ENCODE data around the gene KLK10. TPM values are rescaled to one million over a fixed set of nuclear protein-coding genes. Genes with fewer than 3 reads are reported as not detected.

The KLK10 gene
- polyA plus RNA-seq, 1 of the 3 experiments (the other 2 are of a cell fraction): not detected

DNA sequence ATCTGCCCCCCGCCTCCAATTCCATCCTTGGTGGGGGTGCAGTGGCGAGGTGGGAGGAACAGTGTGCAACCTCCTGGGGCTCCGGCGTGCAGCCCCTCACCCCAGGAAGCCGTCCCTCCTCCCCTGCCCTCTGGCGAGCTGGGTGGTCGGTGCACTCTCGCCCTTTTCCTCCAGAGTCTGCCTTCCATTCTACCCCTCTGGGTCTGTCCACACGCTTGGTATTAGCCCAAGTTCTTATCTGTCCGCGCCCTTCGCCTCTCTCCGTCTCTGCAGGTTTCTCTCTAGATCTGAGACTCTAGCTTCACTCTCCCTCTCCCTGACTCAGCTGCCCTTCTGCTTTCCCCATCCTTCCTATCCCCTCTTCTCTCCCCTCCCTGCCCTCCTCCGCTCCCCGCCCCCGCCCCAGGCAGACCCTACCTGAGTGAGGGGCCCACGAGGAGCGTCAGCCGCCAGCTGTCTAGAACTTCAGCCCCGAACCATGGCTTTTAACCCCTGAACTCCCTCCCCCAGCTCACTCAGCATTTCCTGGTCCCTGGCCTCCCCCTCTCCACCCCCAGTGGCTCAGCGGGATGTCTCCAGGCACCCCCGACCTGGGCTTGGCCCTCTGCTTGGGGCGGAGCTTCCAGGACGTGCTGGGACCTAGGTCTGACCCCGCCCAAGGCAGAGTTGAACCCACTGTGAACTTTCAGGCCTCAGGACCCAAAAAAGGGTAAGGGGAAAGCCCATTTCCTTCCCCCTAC, 45.9 kb upstream of the KLK10 start:
- H3K4me2 ChIP-seq: no peak overlapping the region
- H4K20me1 ChIP-seq (ENCODE audit: insufficient read depth): no peaks in the 10 kb centered on the region
- TF ChIP-seq CHD2 (IDR thresholded peaks at IDR 0.05; ENCODE audit: low read length, partially characterized antibody) (no peak), POLR2AphosphoS5 (IDR thresholded peaks at IDR 0.05; ENCODE audit: low read depth, low read length) (no peak), EP300 (IDR thresholded peaks at IDR 0.05; ENCODE audit: borderline replicate concordance in 1 of 2, low read depth in 1 of 2, low read length in 1 of 2) (no peak), RCOR1 (IDR thresholded peaks at IDR 0.05; ENCODE audit: low read length) (no peak)
- TF ChIP-seq, protein P1, sequence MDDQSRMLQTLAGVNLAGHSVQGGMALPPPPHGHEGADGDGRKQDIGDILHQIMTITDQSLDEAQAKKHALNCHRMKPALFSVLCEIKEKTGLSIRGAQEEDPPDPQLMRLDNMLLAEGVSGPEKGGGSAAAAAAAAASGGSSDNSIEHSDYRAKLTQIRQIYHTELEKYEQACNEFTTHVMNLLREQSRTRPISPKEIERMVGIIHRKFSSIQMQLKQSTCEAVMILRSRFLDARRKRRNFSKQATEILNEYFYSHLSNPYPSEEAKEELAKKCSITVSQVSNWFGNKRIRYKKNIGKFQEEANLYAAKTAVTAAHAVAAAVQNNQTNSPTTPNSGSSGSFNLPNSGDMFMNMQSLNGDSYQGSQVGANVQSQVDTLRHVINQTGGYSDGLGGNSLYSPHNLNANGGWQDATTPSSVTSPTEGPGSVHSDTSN (IDR thresholded peaks at IDR 0.05): no peak
- peaks cover 65% of the 10 kb centered on the region; the same call in 1 of the 2 replicates for H3K27me3 ChIP-seq (ENCODE audit: insufficient read depth)
- H3K4me3 ChIP-seq (ENCODE audit: low read depth in 2 of 2, low read length in 1 of 2): no peak overlapping the region
- no peaks in the 10 kb centered on the region for H3F3A ChIP-seq (replicated peaks; ENCODE audit: insufficient read depth)
- no peaks in the 10 kb centered on the region for H3K36me3 ChIP-seq (replicated peaks in 1 of 2; ENCODE audit: control insufficient read depth in 1 of 2, insufficient read depth in 2 of 2, low read length in 1 of 2)
- H3K9ac ChIP-seq: no peak overlapping the region
- H3K9me3 ChIP-seq: no peaks in the 10 kb centered on the region
- no peaks in the 10 kb centered on the region for H3K4me1 ChIP-seq (ENCODE audit: control insufficient read depth in 1 of 2, insufficient read depth in 2 of 2, low read depth in 1 of 2, low read length in 1 of 2)
- 17% methylated on average over 19 of the region's 25 CpGs for WGBS (ENCODE audit: low lambda C conversion rate)
- no peak overlapping the region for H2AFZ ChIP-seq (ENCODE audit: low read depth)
- no peaks in the 10 kb centered on the region for H3K79me2 ChIP-seq (ENCODE audit: insufficient read depth)
- CTCF ChIA-PET: interaction anchor here (1.0 kb wide), 1 partner anchor 11 kb away, joined by 4 read pairs; no protein-coding TSS in a partner anchor
- no peaks in the 10 kb centered on the region for H3K9me2 ChIP-seq
- no peak for DNase-seq
- no peak overlapping the region for H3K27ac ChIP-seq (ENCODE audit: low read depth in 2 of 2, low read length in 1 of 2)
- POLR2A ChIA-PET: no interaction called here

DNA sequence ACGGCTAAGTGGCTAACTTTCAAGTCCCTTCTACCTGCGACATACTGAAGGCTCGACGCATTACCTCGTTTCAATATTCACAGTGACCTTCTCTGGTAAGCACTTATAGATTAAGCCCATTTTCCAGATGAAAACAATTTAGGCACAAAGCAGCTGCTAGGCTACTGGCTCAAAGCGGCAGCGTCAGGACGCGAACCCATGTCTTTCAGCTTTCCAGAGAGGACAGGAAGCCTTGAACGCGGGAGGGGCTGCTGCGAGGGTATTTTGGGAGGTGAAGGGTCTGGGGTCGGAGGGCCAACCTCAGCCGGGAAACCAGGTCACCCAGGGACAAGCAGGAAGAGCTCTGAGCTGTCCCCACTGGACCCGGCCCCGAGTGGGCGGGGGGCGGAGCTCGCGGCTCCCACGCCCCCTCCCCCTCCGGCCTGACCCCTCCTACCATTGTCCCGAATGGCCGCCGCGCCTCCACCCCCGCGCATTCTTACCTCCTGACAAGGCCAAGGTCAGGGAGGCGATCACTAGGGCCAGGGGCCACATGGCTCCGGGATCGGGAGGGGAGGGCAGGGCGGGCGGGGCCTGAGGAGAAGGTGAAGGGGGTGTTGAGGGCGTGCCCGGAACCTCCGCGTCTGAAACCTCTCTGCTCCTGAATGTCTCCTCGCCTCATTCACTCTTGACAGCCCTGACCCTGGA, 45.2 kb upstream of the KLK10 start, which contains the start of gene KLK13:
KLK13 (minus strand) TSS at position 559 of the 687 bp plus-strand sequence; CDS start at position 534, 25 bp downstream.
- Histone ChIP-seq H3K4me3 (ENCODE audit: low read depth in 2 of 2, low read length in 1 of 2) (no peak within 1 kb of the TSS), H3K9me3 (no peaks in the 10 kb centered on the region), H4K20me1 (ENCODE audit: insufficient read depth) (no peaks in the 10 kb centered on the region), H3K27me3 (ENCODE audit: insufficient read depth) (peaks cover 58% of the 10 kb centered on the region; the same call in 1 of the 2 replicates), H2AFZ (ENCODE audit: low read depth) (no peak within 1 kb of the TSS), H3K4me1 (ENCODE audit: control insufficient read depth in 1 of 2, insufficient read depth in 2 of 2, low read depth in 1 of 2, low read length in 1 of 2) (no peaks in the 10 kb centered on the region), H3K79me2 (ENCODE audit: insufficient read depth) (no peaks in the 10 kb centered on the region), H3K27ac (ENCODE audit: low read depth in 2 of 2, low read length in 1 of 2) (no peak within 1 kb of the TSS), H3K9me2 (no peaks in the 10 kb centered on the region), H3K9ac (no peak within 1 kb of the TSS), H3K36me3 (replicated peaks in 1 of 2; ENCODE audit: control insufficient read depth in 1 of 2, insufficient read depth in 2 of 2, low read length in 1 of 2) (no peaks in the 10 kb centered on the region), H3F3A (replicated peaks; ENCODE audit: insufficient read depth) (no peaks in the 10 kb centered on the region), H3K4me2 (no peak within 1 kb of the TSS)
- ChIA-PET POLR2A (no interaction called here), CTCF (no interaction called here)
- no peak for DNase-seq
- WGBS (ENCODE audit: low lambda C conversion rate): 10% methylated on average over 29 of the region's 38 CpGs
- TF ChIP-seq EP300 (IDR thresholded peaks at IDR 0.05; ENCODE audit: borderline replicate concordance in 1 of 2, low read depth in 1 of 2, low read length in 1 of 2) (no peak), MXI1 (IDR thresholded peaks at IDR 0.05; ENCODE audit: low read depth, low read length) (no peak), NRF1 (IDR thresholded peaks at IDR 0.05; ENCODE audit: low read depth, low read length) (no peak), EZH2phosphoT487 (IDR thresholded peaks at IDR 0.05; ENCODE audit: borderline replicate concordance, low read depth) (no peak), TAF1 (IDR thresholded peaks at IDR 0.05; ENCODE audit: borderline replicate concordance, low read depth, low read length) (no peak), NFIC (IDR thresholded peaks at IDR 0.05; ENCODE audit: borderline replicate concordance) (no peak), GATA2 (CRISPR knock-in tag; IDR thresholded peaks at IDR 0.05) (no peak)
- TF ChIP-seq, protein P2, sequence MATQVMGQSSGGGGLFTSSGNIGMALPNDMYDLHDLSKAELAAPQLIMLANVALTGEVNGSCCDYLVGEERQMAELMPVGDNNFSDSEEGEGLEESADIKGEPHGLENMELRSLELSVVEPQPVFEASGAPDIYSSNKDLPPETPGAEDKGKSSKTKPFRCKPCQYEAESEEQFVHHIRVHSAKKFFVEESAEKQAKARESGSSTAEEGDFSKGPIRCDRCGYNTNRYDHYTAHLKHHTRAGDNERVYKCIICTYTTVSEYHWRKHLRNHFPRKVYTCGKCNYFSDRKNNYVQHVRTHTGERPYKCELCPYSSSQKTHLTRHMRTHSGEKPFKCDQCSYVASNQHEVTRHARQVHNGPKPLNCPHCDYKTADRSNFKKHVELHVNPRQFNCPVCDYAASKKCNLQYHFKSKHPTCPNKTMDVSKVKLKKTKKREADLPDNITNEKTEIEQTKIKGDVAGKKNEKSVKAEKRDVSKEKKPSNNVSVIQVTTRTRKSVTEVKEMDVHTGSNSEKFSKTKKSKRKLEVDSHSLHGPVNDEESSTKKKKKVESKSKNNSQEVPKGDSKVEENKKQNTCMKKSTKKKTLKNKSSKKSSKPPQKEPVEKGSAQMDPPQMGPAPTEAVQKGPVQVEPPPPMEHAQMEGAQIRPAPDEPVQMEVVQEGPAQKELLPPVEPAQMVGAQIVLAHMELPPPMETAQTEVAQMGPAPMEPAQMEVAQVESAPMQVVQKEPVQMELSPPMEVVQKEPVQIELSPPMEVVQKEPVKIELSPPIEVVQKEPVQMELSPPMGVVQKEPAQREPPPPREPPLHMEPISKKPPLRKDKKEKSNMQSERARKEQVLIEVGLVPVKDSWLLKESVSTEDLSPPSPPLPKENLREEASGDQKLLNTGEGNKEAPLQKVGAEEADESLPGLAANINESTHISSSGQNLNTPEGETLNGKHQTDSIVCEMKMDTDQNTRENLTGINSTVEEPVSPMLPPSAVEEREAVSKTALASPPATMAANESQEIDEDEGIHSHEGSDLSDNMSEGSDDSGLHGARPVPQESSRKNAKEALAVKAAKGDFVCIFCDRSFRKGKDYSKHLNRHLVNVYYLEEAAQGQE (IDR thresholded peaks at IDR 0.05; ENCODE audit: low read depth, low read length): no peak
- TF ChIP-seq, protein P3, sequence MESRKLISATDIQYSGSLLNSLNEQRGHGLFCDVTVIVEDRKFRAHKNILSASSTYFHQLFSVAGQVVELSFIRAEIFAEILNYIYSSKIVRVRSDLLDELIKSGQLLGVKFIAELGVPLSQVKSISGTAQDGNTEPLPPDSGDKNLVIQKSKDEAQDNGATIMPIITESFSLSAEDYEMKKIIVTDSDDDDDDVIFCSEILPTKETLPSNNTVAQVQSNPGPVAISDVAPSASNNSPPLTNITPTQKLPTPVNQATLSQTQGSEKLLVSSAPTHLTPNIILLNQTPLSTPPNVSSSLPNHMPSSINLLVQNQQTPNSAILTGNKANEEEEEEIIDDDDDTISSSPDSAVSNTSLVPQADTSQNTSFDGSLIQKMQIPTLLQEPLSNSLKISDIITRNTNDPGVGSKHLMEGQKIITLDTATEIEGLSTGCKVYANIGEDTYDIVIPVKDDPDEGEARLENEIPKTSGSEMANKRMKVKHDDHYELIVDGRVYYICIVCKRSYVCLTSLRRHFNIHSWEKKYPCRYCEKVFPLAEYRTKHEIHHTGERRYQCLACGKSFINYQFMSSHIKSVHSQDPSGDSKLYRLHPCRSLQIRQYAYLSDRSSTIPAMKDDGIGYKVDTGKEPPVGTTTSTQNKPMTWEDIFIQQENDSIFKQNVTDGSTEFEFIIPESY (IDR thresholded peaks at IDR 0.05; ENCODE audit: borderline replicate concordance, low read depth): no peak
- TF ChIP-seq, protein P4, sequence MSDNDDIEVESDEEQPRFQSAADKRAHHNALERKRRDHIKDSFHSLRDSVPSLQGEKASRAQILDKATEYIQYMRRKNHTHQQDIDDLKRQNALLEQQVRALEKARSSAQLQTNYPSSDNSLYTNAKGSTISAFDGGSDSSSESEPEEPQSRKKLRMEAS (IDR thresholded peaks at IDR 0.05; ENCODE audit: low read depth): no peak
- TF ChIP-seq, protein P5, sequence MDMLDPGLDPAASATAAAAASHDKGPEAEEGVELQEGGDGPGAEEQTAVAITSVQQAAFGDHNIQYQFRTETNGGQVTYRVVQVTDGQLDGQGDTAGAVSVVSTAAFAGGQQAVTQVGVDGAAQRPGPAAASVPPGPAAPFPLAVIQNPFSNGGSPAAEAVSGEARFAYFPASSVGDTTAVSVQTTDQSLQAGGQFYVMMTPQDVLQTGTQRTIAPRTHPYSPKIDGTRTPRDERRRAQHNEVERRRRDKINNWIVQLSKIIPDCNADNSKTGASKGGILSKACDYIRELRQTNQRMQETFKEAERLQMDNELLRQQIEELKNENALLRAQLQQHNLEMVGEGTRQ (IDR thresholded peaks at IDR 0.05; ENCODE audit: borderline replicate concordance, low read depth, low read length): no peak
- TF ChIP-seq, protein P1 (IDR thresholded peaks at IDR 0.05): no peak
